ENCODE data around the gene SERPINE2. TPM values are rescaled to one million over a fixed set of nuclear protein-coding genes. Genes with fewer than 3 reads are reported as not detected.

Gene SERPINE2, protein sequence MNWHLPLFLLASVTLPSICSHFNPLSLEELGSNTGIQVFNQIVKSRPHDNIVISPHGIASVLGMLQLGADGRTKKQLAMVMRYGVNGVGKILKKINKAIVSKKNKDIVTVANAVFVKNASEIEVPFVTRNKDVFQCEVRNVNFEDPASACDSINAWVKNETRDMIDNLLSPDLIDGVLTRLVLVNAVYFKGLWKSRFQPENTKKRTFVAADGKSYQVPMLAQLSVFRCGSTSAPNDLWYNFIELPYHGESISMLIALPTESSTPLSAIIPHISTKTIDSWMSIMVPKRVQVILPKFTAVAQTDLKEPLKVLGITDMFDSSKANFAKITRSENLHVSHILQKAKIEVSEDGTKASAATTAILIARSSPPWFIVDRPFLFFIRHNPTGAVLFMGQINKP
- total RNA-seq, result 10.7 and 12.9 TPM in 2 replicates

DNA sequence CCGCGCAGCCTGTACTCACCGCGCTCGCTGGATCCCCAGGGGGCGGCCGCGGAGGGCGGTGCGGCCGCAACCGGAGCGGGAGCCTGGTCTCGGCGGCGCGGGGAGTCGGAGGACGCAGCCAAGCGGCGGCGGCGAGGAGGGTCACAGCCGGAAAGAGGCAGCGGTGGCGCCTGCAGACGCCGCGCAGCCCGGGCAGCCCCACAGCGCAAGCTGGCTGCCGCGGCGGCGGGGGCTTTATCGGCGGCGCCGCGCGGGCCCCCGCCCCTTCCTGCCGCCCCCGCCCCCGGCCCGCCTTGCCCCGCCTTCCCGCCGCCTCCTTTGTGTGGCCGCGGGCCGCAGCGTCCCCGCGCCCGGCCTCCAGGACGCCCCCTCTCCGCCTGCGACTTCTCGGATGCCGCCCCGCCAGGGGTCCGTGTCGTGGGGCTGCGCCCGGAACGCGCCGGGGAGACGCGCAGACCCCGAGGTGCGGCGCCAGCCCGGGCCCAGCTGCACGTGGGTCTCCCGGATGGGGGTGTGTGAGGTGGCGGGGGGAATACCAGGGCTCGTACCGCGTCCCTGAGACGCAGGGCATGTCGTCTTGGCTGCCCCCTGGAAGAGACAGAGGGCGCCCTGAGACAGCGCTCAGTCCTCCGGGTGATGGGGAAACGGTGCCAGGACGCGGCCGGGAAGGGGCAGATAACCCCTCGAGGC, at the start of gene SERPINE2:
TSS of gene SERPINE2 (minus strand) at position 207 of the 690 bp plus-strand sequence. CDS start 37,386 bp downstream, outside the sequence.
- no peak for DNase-seq (ENCODE audit: low read depth, low spot score)

GRCh38 chr2:224086226-224086914, 47.3 kb upstream of the SERPINE2 start:
- no peak for DNase-seq (ENCODE audit: low read depth, low spot score)

GRCh38 chr2:224085811-224086210, 46.7 kb upstream of the SERPINE2 start:
- DNase-seq (ENCODE audit: low read depth, low spot score), result no peak

- DNase-seq (ENCODE audit: low read depth, low spot score), result no peak
Observed at GRCh38 chr2:224085246-224085645, 46.2 kb upstream of the SERPINE2 start.

GRCh38 chr2:224084266-224084892, 45.3 kb upstream of the SERPINE2 start:
- no peak for DNase-seq (ENCODE audit: low read depth, low spot score)

DNA sequence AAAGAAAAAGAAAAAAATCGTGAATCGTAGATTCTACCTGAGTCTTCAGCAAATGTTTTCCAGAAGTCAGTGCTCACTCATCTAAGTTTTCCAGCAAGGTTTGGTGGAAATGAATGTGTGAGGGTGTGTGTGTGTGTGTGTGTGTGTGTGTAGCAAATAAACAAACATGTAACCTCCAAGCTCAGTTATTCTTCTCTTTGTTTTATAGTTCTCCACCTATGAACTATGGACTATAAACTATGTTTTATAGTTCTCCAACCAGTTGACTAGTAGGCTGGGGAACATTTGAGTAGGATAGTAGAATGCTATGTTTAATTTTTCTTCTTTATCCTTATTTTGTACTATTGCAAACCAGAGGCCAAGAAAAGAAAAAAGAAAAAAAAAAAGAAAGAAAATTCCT, 44.6 kb upstream of the SERPINE2 start:
- no peak for DNase-seq (ENCODE audit: low read depth, low spot score)

- DNase-seq (ENCODE audit: low read depth, low spot score), result no peak
Observed at GRCh38 chr2:224078656-224079055, 39.6 kb upstream of the SERPINE2 start.

- DNase-seq (ENCODE audit: low read depth, low spot score), result no peak
Observed at GRCh38 chr2:224077773-224078507, 38.9 kb upstream of the SERPINE2 start.

- DNase-seq (ENCODE audit: low read depth, low spot score), result no peak
Observed at GRCh38 chr2:224075588-224075987, 36.5 kb upstream of the SERPINE2 start.

DNA sequence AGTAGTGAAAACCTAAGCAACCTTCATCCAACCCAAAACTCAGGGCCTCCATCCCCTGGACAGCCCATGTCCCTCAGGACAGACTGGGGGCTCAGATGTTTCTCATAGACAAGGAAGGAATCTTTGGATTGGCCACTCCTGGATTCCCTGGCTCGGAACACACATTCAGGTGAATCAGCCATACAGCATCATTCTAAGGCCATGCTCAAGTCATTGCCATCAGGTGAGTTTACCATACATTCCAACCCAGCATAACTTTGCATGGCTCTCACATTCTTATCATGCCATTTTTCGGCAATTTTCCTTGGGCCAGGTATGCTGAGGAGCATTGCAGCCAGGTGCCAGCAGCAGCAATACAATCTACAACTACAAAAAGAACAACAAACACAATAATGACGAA, 34.6 kb upstream of the SERPINE2 start:
- DNase-seq (ENCODE audit: low read depth, low spot score), result no peak

DNA sequence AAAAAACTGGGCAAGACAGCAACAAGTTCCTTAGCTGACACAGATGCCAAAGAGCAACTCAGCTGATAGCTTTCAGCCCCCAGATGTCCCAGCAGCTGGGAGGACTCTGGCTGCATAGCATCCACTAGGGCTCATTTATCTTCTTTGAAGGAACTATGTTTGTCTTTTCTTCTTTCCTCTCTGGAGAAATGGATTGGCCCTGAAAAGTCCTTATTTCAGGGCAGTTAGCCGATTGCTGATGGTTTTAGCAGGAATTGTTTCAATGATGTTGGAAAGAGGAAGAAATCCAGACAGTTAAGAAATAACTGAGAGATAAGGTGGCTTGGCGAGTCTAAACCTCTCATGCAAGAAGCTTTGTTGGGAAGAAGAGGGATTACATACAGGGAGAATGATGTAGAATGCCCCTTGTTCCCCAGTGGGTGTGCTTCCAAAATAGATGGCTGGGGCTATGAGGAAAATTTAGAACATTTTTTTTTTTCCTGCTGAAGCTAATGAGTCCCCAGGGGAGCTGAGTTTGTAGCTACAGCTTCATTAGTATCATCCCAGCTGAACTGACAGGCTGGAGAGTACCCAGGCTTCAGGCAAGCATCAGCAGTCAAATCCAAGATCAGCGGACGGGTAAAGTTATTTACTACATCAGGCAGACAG, 33.6 kb upstream of the SERPINE2 start:
- DNase-seq (ENCODE audit: low read depth, low spot score), result no peak

- no peak for DNase-seq (ENCODE audit: low read depth, low spot score)
Observed at GRCh38 chr2:224069172-224069571, 30.1 kb upstream of the SERPINE2 start.

DNA sequence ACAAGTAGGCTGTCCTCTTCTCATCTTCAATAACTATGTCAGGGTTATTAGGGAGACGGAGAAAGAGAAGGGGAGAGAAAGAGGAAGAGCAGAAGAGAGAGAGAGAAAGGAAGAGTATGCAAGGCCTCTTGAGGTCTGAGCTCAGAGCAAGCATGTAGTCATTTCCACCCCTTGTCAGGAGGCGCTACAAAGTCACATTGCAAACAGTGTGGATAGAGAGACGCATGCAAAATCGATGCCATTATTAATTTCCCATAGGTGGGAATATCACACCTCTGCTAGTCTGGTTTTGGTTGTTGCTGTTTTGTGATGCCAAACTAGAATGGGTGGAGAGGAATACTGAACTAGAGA, 24.2 kb upstream of the SERPINE2 start:
- no peak for DNase-seq (ENCODE audit: low read depth, low spot score)

- DNase-seq (ENCODE audit: low read depth, low spot score), result no peak
Observed at GRCh38 chr2:224062481-224063297, 23.6 kb upstream of the SERPINE2 start.

GRCh38 chr2:224060783-224061482, 21.8 kb upstream of the SERPINE2 start:
- no peak for DNase-seq (ENCODE audit: low read depth, low spot score)

- no peak for DNase-seq (ENCODE audit: low read depth, low spot score)
Observed at GRCh38 chr2:224059178-224059577, 20.1 kb upstream of the SERPINE2 start.

- DNase-seq (ENCODE audit: low read depth, low spot score), result no peak
Observed at GRCh38 chr2:224058048-224058775, 19.1 kb upstream of the SERPINE2 start.

DNA sequence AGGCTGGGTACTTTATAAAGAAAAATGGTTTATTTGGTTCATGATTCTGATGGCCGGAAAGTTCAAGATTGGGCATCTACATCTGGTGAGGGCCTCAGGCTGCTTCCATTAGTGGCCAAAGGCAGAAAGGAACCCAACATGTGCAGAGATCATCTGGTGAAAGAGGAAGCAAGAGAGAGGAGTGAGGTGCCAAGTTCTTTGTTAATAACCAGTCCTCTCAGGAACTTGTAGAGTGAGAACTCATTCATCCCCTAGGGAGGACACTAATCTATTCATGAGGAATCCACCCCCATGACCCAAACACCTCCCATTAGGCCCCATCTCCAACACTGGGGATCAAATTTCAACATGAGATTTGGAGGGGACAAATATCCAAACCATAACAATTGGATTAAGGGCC, 17.8 kb upstream of the SERPINE2 start:
- DNase-seq (ENCODE audit: low read depth, low spot score), result no peak

Data from pulmonary artery endothelial cell (primary cell).